HG02840 (cell line): ENCODE measurements around the gene SVOP.
"Not testable (repeated sequence)": the region's sequence is repeated elsewhere in the genome, so short reads cannot be mapped to it uniquely, and the experiment has no call there.

Source experiments
- ATAC-seq: cut with Tn5 transposase; IDR thresholded peaks from one replicate; pipeline ENCODE4 v1.9.1; 2021; ENCODE audit warnings: mild to moderate bottlenecking, moderate library complexity, moderate number of reproducible peaks; ENCODE audit not compliant: unreplicated experiment, low FRiP score

SVOP gene

DNA sequence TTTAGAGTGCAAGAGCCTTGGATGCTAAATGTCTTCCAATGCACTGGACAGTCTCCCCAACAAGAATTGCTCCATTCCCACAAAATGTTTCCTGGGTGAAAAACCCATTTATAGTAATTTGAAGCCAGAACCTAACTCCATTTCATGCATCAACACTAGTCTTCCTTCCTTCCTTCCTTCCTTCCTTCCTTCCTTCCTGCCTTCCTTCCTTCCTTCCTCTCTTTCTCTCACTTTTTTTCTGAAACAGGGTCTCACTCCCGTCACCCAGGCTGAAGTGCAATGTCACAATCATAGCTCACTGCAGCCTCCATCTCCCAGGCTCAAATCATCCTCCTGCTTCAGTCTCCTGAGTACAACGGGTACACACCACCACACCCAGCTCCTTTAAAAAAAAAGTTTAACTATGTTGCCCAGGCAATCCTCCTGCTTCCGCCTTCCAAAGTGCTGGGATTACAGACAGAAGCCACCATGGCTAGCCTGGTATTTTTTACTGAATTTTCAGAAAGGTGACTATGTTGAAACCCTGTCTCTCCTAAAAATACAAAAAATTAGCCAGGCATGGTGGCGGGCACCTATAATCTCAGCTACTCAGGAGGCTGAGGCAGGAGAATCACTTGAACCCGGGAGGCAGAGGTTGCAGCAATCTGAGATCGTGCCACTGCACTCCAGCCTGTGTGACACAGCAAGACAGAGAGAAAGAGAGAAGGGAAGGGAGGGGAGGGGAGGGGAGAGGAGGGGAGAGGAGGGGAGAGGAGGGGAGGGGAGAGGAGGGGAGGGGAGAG, 161.5 kb downstream of the SVOP start:
- not testable (repeated sequence) for ATAC-seq

DNA sequence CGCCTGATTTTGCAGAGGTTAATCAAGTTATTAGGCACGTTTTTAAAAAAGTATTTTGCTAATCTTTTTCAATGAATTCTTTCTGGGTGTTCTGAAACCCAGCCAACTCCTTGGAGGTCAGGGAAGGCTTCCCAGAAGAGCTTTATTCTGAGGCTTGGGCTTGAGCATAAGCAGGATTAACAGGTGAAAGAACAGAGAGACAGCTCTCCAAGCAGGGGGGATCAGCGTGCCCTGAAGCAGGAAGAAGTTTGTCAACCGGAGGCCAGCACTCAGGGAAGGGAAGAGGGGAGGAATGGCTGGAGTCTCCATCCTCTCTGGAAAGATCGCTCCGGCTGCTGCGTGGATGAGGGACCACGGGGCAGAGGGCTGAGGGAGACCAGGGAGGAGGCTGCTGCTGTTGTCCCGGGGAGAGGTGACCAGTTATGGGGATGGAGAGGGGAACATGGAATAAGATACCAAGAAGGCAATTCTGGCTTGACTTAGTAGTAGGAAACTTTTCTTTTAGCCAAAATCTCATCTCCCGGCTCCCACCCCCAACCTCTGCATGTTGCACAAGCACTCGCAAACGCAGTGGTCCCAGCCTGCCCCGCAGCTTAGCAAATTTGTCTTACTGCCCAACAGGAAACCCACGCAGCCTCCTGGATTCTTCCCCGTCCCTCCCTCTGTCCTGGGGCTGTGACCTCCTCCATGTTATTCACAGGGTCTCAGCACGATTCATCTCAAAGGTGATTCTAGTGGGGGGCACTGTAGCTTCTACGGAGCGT, 162.4 kb downstream of the SVOP start:
- ATAC-seq = no peak
